GM12878 (cell line): ENCODE data around the gene TMEM72. TPM values are rescaled to one million over a fixed set of nuclear protein-coding genes. Genes with fewer than 3 reads are reported as not detected.

Experiments used
- CREM ChIP-seq: IDR thresholded peaks from 2 replicates; pipeline ENCODE4 v1.6.1; 2014; ENCODE audit warnings: antibody characterized with exemption, low read depth
- DPF2 ChIP-seq: fragments of 450-650 bp; IDR thresholded peaks from 2 replicates; pipeline ENCODE4 v1.6.1; 2017; ENCODE audit warnings: mild to moderate bottlenecking
- EED ChIP-seq: sonication (generic); IDR thresholded peaks from 2 replicates; pipeline ENCODE4 v1.6.1; 2016; ENCODE audit warnings: antibody characterized with exemption, low read depth
- EP300 ChIP-seq, 2 experiments: fragments of 150-350 bp in 1 of 2; IDR thresholded peaks; 2 replicates each; pipeline ENCODE4 v1.6.1; 2011 to 2012; ENCODE audit warnings: low read depth in 2 of 2, low read length in 2 of 2, borderline replicate concordance in 1 of 2, improper control_type of control experiment in 1 of 2, inconsistent platforms in 1 of 2; ENCODE audit not compliant: control insufficient read depth in 1 of 2
- GATAD2B ChIP-seq: fragments of 450-650 bp; conservative IDR thresholded peaks from 2 replicates; pipeline ENCODE4 v1.6.1; 2017; ENCODE audit warnings: low read depth, mild to moderate bottlenecking, moderate library complexity
- IKZF1 ChIP-seq: fragments of 450-650 bp; conservative IDR thresholded peaks from 2 replicates; pipeline ENCODE4 v1.6.1; 2017; ENCODE audit warnings: antibody characterized with exemption, mild to moderate bottlenecking
- IKZF2 ChIP-seq, 2 experiments: fragments of 450-650 bp; IDR thresholded peaks; 2 replicates each; pipeline ENCODE4 v1.6.1; 2017; ENCODE audit warnings: mild to moderate bottlenecking in 2 of 2, moderate library complexity in 2 of 2
- JUNB ChIP-seq: IDR thresholded peaks from 2 replicates; pipeline ENCODE4 v1.6.1; 2016; ENCODE audit warnings: antibody characterized with exemption, mild to moderate bottlenecking
- MEF2B ChIP-seq: fragments of 450-650 bp; IDR thresholded peaks from 2 replicates; pipeline ENCODE4 v1.6.1; 2018; ENCODE audit warnings: mild to moderate bottlenecking, moderate library complexity; ENCODE audit not compliant: partially characterized antibody, poor library complexity, severe bottlenecking
- NFIC ChIP-seq: IDR thresholded peaks from 2 replicates; pipeline ENCODE4 v1.6.1; 2012; ENCODE audit warnings: low read depth, mild to moderate bottlenecking, inconsistent platforms, low read length, moderate library complexity
- NR2C1 ChIP-seq: fragments of 450-650 bp; IDR thresholded peaks from 2 replicates; pipeline ENCODE4 v1.6.1; 2017; ENCODE audit warnings: antibody characterized with exemption, mild to moderate bottlenecking, moderate library complexity
- NR2F1 ChIP-seq: fragments of 450-650 bp; conservative IDR thresholded peaks from 2 replicates; pipeline ENCODE4 v1.6.1; 2017; ENCODE audit warnings: mild to moderate bottlenecking
- NRF1 ChIP-seq: conservative IDR thresholded peaks from 2 replicates; pipeline ENCODE4 v1.6.1; 2011; ENCODE audit warnings: mild to moderate bottlenecking, low read depth, low read length, improper control_type of control experiment
- PAX8 ChIP-seq: fragments of 450-650 bp; IDR thresholded peaks from 2 replicates; pipeline ENCODE4 v1.6.1; 2017; ENCODE audit warnings: mild to moderate bottlenecking, moderate library complexity
- POLR2AphosphoS5 ChIP-seq: IDR thresholded peaks from 2 replicates; pipeline ENCODE4 v1.6.1; 2011; ENCODE audit warnings: mild to moderate bottlenecking, low read length, inconsistent platforms
- SREBF2 ChIP-seq: IDR thresholded peaks from 2 replicates; pipeline ENCODE4 v1.6.1; 2012; ENCODE audit warnings: mild to moderate bottlenecking, low read length
- YY1 ChIP-seq: IDR thresholded peaks from 2 replicates; pipeline ENCODE4 v1.6.1; 2011; ENCODE audit warnings: low read depth, mild to moderate bottlenecking, low read length
- ZNF217 ChIP-seq: fragments of 450-650 bp; IDR thresholded peaks from 2 replicates; pipeline ENCODE4 v1.6.1; 2017; ENCODE audit warnings: antibody characterized with exemption, mild to moderate bottlenecking
- ZNF622 ChIP-seq: fragments of 450-650 bp; IDR thresholded peaks from 2 replicates; pipeline ENCODE4 v1.6.1; 2017; ENCODE audit warnings: mild to moderate bottlenecking, inconsistent platforms
- polyA plus RNA-seq, 11 experiments: library from polyadenylated mRNA; depleted of rRNA in 4 of 11; unstranded in 6 of 11; stranded (reverse) in 5 of 11; fragments of >200 nt; fragmentation: Nextera tagmentation in 4 of 11; fragmentation: Illumina TruSeq in 1 of 11; extraction: Ambion mirVana in 4 of 11; extraction: Trizol in 1 of 11; gene quantifications; 1 replicate in 1 of 11; 2 replicates in 10 of 11; pipeline versions ENCODE4 v1.2.1 to v1.2.3, GENCODE V29; 2011 to 2016; ENCODE audit warnings: inconsistent platforms in 2 of 11, missing spikeins in 2 of 11, low read depth in 1 of 11
- total RNA-seq, 4 experiments: library from RNA; depleted of rRNA in 3 of 4; stranded (reverse); fragments of >200 nt in 3 of 4; fragmentation: Illumina TruSeq in 1 of 4; extraction: Trizol in 1 of 4; gene quantifications; 2 replicates each; pipeline versions ENCODE4 v1.2.1 to v1.2.3, GENCODE V29; 2013 to 2021
- TF ChIP-seq, protein P1 (sequence below): fragments of 450-650 bp; IDR thresholded peaks from 2 replicates; pipeline ENCODE4 v1.6.1; 2017; ENCODE audit warnings: mild to moderate bottlenecking, moderate library complexity

TMEM72 gene
- total and polyA plus RNA-seq, 10 of the 15 experiments (the other 5 are each of a cell fraction or from before 2014, with no cell fraction given), result 0.12 TPM; not detected in 9

DNA sequence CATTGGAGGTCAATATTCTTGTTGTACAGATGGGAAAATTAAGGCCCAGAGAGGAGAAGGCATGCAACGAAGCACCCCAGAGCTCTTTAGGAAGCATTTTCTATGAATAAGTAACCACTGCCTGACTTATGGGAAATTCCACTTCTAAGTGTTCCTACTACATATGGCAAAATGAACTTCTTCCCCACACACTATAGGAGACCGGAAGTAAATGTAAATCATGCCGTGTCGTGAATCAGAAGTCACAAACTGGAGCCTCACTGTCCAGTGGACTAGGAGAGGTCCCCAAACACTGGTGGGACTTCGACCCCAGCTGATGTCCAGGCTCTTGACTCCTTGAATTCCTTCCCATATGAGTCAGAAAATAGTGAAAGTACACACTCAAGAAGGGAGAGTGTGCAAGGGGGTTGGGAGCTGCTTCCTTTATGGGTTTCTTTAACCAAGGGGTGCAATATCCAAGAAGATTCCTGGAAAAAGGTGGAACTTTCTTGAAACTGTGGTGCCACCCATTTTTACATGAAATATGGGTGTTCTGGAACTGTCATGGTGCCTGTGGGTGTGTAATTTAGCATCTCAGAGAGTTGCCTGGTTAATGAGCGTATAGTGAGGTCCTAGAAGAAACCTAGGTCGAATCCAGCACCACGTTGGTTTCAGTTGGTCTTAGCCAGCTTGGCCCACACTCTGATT lies 55.1 kb downstream of the TMEM72 start (continued):
- TF ChIP-seq ZNF217 (no peak), NR2F1 (peak; percentile 17; the same call in 1 of the 2 replicates), PAX8 (no peak), IKZF1 (peak; percentile 70), EP300 (IDR thresholded peaks at IDR 0.05; ENCODE audit: borderline replicate concordance in 1 of 2, control insufficient read depth in 1 of 2, low read depth in 2 of 2, low read length in 2 of 2) (0 out of 4 replicates have a peak, but pooled peaks of 1 of the 2 experiments have one; percentile 3), DPF2 (no peak), NRF1 (no peak), YY1 (no peak), JUNB (peak; percentile 32; the same call in 1 of the 2 replicates), EED (peak; percentile 74), ZNF622 (no peak), SREBF2 (no peak), NR2C1 (peak; percentile 30; the same call in 1 of the 2 replicates), NFIC (peak; percentile 61; the same call in 1 of the 2 replicates), GATAD2B (0 out of 2 replicates have a peak, but pooled peaks have one; percentile 37), MEF2B (peak; percentile 3), POLR2AphosphoS5 (0 out of 2 replicates have a peak, but pooled peaks have one; percentile 64), CREM (no peak), IKZF2 (IDR thresholded peaks at IDR 0.05) (peak; percentile 65 to 76)
- TF ChIP-seq, protein P1, sequence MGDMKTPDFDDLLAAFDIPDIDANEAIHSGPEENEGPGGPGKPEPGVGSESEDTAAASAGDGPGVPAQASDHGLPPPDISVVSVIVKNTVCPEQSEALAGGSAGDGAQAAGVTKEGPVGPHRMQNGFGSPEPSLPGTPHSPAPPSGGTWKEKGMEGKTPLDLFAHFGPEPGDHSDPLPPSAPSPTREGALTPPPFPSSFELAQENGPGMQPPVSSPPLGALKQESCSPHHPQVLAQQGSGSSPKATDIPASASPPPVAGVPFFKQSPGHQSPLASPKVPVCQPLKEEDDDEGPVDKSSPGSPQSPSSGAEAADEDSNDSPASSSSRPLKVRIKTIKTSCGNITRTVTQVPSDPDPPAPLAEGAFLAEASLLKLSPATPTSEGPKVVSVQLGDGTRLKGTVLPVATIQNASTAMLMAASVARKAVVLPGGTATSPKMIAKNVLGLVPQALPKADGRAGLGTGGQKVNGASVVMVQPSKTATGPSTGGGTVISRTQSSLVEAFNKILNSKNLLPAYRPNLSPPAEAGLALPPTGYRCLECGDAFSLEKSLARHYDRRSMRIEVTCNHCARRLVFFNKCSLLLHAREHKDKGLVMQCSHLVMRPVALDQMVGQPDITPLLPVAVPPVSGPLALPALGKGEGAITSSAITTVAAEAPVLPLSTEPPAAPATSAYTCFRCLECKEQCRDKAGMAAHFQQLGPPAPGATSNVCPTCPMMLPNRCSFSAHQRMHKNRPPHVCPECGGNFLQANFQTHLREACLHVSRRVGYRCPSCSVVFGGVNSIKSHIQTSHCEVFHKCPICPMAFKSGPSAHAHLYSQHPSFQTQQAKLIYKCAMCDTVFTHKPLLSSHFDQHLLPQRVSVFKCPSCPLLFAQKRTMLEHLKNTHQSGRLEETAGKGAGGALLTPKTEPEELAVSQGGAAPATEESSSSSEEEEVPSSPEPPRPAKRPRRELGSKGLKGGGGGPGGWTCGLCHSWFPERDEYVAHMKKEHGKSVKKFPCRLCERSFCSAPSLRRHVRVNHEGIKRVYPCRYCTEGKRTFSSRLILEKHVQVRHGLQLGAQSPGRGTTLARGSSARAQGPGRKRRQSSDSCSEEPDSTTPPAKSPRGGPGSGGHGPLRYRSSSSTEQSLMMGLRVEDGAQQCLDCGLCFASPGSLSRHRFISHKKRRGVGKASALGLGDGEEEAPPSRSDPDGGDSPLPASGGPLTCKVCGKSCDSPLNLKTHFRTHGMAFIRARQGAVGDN, result peak; percentile 50; the same call in 1 of the 2 replicates
